PC-9 (cell line): ENCODE data around the gene TSFM.

ENCODE experiments used
- EZH2 ChIP-seq: fragments of 200-600 bp; sonication (generic); IDR thresholded peaks from 2 replicates; pipeline ENCODE4 v1.8.0; 2017; ENCODE audit warnings: antibody characterized with exemption, low read depth
- TF ChIP-seq, protein P1 (sequence below): fragments of 200-600 bp; sonication (generic); conservative IDR thresholded peaks from 2 replicates; pipeline ENCODE4 v1.6.1; 2017; ENCODE audit warnings: mixed run types, antibody characterized with exemption, mild to moderate bottlenecking, moderate library complexity

DNA sequence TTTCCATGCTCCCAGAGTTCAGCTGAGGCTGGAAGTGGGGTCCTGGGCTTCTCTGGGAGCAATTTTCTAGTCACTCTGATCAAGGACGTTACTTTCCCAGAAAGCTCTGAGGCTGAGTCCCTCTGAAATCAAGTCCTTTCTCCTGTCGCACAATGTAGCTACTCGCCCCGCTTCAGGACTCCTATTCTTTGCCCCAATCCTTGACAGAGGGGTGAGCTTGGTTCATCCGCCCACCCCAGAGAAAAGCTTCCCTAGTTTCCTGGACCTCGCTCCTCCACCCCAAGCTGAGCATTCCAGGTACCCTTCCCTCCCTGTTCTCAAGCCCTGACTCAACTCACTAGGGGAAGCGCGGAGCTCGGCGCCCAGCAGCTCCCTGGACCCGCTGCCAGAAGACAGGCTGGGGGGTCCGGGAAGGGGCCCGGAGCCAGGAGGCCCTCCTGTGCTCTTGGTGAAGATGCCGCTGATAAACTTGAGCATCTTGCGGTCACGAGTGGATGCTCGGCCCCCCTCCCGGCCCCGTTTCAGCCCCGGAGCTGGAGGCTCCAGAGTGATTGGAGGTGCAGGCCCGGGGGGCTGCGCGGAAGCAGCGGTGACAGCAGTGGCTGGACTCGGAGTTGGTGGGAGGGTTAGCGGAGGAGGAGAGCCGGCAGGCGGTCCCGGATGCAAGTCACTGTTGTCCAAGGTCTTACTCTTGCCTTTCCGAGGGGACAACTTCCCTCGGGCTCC, 45.7 kb upstream of the TSFM start:
- TF ChIP-seq, protein P1, sequence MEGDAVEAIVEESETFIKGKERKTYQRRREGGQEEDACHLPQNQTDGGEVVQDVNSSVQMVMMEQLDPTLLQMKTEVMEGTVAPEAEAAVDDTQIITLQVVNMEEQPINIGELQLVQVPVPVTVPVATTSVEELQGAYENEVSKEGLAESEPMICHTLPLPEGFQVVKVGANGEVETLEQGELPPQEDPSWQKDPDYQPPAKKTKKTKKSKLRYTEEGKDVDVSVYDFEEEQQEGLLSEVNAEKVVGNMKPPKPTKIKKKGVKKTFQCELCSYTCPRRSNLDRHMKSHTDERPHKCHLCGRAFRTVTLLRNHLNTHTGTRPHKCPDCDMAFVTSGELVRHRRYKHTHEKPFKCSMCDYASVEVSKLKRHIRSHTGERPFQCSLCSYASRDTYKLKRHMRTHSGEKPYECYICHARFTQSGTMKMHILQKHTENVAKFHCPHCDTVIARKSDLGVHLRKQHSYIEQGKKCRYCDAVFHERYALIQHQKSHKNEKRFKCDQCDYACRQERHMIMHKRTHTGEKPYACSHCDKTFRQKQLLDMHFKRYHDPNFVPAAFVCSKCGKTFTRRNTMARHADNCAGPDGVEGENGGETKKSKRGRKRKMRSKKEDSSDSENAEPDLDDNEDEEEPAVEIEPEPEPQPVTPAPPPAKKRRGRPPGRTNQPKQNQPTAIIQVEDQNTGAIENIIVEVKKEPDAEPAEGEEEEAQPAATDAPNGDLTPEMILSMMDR: no peak
- TF ChIP-seq EZH2: no peak
